ENCODE measurements around the gene DMBX1.

DMBX1 gene

GRCh38 chr1:46461017-46461808 lies 28.4 kb upstream of the DMBX1 start:
- no peak for DNase-seq

GRCh38 chr1:46461809-46462448 lies 27.7 kb upstream of the DMBX1 start:
- no peak for DNase-seq

- no peak for DNase-seq
Measured at GRCh38 chr1:46464013-46464548, 25.6 kb upstream of the DMBX1 start.

GRCh38 chr1:46464915-46465314 lies 24.7 kb upstream of the DMBX1 start:
- no peak for DNase-seq

GRCh38 chr1:46465981-46466476 lies 23.6 kb upstream of the DMBX1 start:
- DNase-seq, result no peak

GRCh38 chr1:46466477-46467182 lies 23.0 kb upstream of the DMBX1 start:
- no peak for DNase-seq

- DNase-seq, result no peak
Measured at GRCh38 chr1:46467183-46467504, 22.5 kb upstream of the DMBX1 start.

- no peak for DNase-seq
Measured at GRCh38 chr1:46469881-46470280, 19.8 kb upstream of the DMBX1 start.

- no peak for DNase-seq
Measured at GRCh38 chr1:46471848-46472492, 17.7 kb upstream of the DMBX1 start.

GRCh38 chr1:46472498-46473181 lies 17.0 kb upstream of the DMBX1 start:
- no peak for DNase-seq

- no peak for DNase-seq
Measured at GRCh38 chr1:46473991-46474390, 15.6 kb upstream of the DMBX1 start.

- no peak for DNase-seq
Measured at GRCh38 chr1:46474570-46474969, 15.1 kb upstream of the DMBX1 start.

GRCh38 chr1:46476673-46477072 lies 13.0 kb upstream of the DMBX1 start:
- no peak for DNase-seq

GRCh38 chr1:46477153-46477929 lies 12.3 kb upstream of the DMBX1 start:
- DNase-seq, result peak; percentile 64

- no peak for DNase-seq
Measured at GRCh38 chr1:46478721-46479485, 10.7 kb upstream of the DMBX1 start.

GRCh38 chr1:46479744-46480350 lies 9.8 kb upstream of the DMBX1 start:
- DNase-seq, result no peak

- DNase-seq, result no peak
Measured at GRCh38 chr1:46480959-46481646, 8.5 kb upstream of the DMBX1 start.

- no peak for DNase-seq
Measured at GRCh38 chr1:46481961-46482360, 7.7 kb upstream of the DMBX1 start.

GRCh38 chr1:46483589-46483988 lies 6.0 kb upstream of the DMBX1 start:
- no peak for DNase-seq
